Colon (tissue), 2 donors: Measurements from ENCODE around the gene PANK2.
"Not testable (repeated sequence)": the region's sequence is repeated elsewhere in the genome, so short reads cannot be mapped to it uniquely, and the experiment has no call there.

Experiments
- FAIRE-seq: peaks from 2 replicates; lab custom pipeline; 2012; peaks lifted over from hg19 to GRCh38; lab: Jason Lieb, UNC
- donor health status: control.
- donor health status: control.

The PANK2 gene

GRCh38 chr20:3888622-3889488, at the start of gene PANK2:
Gene PANK2 (plus strand): TSS chr20:3889387.
- peak; percentile 41 for FAIRE-seq

GRCh38 chr20:3840201-3840600, 49.0 kb upstream of the PANK2 start:
- not testable (repeated sequence) for FAIRE-seq

GRCh38 chr20:3842348-3842930, 46.7 kb upstream of the PANK2 start:
- no peak for FAIRE-seq

- no peak for FAIRE-seq
Measured at GRCh38 chr20:3843490-3843889, 45.7 kb upstream of the PANK2 start.

GRCh38 chr20:3843990-3844619, 45.1 kb upstream of the PANK2 start:
- not testable (repeated sequence) for FAIRE-seq

GRCh38 chr20:3846378-3846739, 42.8 kb upstream of the PANK2 start:
- no peak for FAIRE-seq

GRCh38 chr20:3846740-3847428, 42.3 kb upstream of the PANK2 start, which contains the start of gene MAVS:
Gene MAVS (plus strand): TSS chr20:3846834. CDS start chr20:3854625, 7,791 bp downstream.
- FAIRE-seq, result no peak

GRCh38 chr20:3847429-3847940, 41.7 kb upstream of the PANK2 start:
- FAIRE-seq, result no peak

GRCh38 chr20:3848565-3848964, 40.6 kb upstream of the PANK2 start:
- no peak for FAIRE-seq

- FAIRE-seq, result no peak
Measured at GRCh38 chr20:3854462-3854871, 34.7 kb upstream of the PANK2 start.

GRCh38 chr20:3857405-3857804, 31.8 kb upstream of the PANK2 start:
- no peak for FAIRE-seq

- FAIRE-seq, result no peak
Measured at GRCh38 chr20:3858689-3859088, 30.5 kb upstream of the PANK2 start.

- no peak for FAIRE-seq
Measured at GRCh38 chr20:3861191-3861590, 28.0 kb upstream of the PANK2 start.

GRCh38 chr20:3862333-3862732, 26.9 kb upstream of the PANK2 start:
- FAIRE-seq, result no peak

GRCh38 chr20:3863317-3863716, 25.9 kb upstream of the PANK2 start:
- no peak for FAIRE-seq

- no peak for FAIRE-seq
Measured at GRCh38 chr20:3864518-3864917, 24.7 kb upstream of the PANK2 start.

GRCh38 chr20:3865152-3865886, 23.9 kb upstream of the PANK2 start:
- no peak for FAIRE-seq

GRCh38 chr20:3865887-3866407, 23.2 kb upstream of the PANK2 start:
- FAIRE-seq, result no peak

- no peak for FAIRE-seq
Measured at GRCh38 chr20:3866464-3866863, 22.7 kb upstream of the PANK2 start.

GRCh38 chr20:3867802-3868201, 21.4 kb upstream of the PANK2 start:
- no peak for FAIRE-seq
